ENCODE results near the gene SPINK4.

DNA sequence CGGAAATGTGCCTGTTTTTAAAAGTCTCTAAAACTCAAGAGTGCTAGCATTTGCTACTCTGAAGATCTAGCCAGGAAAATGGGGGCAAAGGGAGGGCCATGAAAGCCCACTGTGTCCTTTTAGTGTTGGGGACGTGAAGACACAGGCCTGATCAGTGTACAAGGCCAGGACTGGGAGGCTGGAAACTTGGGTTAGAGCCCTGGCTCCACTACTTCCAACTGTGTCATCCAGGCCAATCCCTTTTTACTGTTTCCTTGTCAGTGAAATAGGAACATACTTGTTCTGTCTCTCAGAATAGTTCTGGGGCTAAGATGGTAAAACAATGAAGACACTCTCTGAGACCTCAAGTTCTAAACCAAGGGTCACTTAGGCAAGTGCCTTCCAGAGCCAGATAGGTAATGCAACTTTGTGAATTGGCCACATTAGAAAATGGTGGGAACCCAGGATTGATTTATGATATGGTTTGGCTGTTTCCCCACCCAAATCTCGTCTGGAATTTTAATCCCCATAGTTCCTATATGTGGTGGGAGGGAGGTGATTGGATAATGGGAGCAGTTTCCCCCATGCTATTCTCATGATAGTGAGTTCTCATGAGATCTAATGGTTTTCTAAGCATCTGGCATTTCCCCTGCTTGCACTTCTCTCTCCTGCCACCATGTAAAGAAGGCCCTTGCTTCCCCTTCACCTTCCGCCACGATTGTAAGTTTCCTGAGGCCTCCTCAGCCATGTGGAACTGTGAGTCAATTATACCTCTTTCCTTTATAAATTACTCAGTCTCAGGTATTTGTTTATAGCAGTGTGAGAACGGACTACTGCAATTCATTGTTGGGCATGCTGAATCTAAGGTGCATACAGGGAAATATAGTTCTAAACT, 42.5 kb upstream of the SPINK4 start:
- TF ChIP-seq SMC3 (conservative IDR thresholded peaks at IDR 0.05; ENCODE audit: poor library complexity), result no peak
- no peak for TF ChIP-seq TAF1 (IDR thresholded peaks at IDR 0.05; ENCODE audit: low read depth)
- TF ChIP-seq, protein P1, sequence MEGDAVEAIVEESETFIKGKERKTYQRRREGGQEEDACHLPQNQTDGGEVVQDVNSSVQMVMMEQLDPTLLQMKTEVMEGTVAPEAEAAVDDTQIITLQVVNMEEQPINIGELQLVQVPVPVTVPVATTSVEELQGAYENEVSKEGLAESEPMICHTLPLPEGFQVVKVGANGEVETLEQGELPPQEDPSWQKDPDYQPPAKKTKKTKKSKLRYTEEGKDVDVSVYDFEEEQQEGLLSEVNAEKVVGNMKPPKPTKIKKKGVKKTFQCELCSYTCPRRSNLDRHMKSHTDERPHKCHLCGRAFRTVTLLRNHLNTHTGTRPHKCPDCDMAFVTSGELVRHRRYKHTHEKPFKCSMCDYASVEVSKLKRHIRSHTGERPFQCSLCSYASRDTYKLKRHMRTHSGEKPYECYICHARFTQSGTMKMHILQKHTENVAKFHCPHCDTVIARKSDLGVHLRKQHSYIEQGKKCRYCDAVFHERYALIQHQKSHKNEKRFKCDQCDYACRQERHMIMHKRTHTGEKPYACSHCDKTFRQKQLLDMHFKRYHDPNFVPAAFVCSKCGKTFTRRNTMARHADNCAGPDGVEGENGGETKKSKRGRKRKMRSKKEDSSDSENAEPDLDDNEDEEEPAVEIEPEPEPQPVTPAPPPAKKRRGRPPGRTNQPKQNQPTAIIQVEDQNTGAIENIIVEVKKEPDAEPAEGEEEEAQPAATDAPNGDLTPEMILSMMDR (IDR thresholded peaks at IDR 0.05; ENCODE audit: poor library complexity, severe bottlenecking), result no peak
- no peak for TF ChIP-seq MXI1 (conservative IDR thresholded peaks at IDR 0.05; ENCODE audit: poor library complexity, severe bottlenecking)
- TF ChIP-seq EZH2 (IDR thresholded peaks at IDR 0.05; ENCODE audit: borderline replicate concordance, insufficient read depth, low read length, poor library complexity, severe bottlenecking), result no peak
- no peak for TF ChIP-seq RAD21 (conservative IDR thresholded peaks at IDR 0.05)
- no peak for TF ChIP-seq POLR2AphosphoS5 (IDR thresholded peaks at IDR 0.05)

Measured in neural cell (in vitro differentiated cells).